Heart right ventricle (tissue), 16 donors: ENCODE results near the gene ADARB2. TPM values are rescaled to one million over a fixed set of nuclear protein-coding genes. Genes with fewer than 3 reads are reported as not detected.

ENCODE experiments used
- ATAC-seq, 8 donors: fragments of 200-7000 bp; cut with Tn5 transposase; one replicate each; pipeline ENCODE4 v1.9.1; 2020; ENCODE audit warnings: mild to moderate bottlenecking in 8 of 8, moderate library complexity in 8 of 8, moderate number of reproducible peaks in 1 of 8
- DNase-seq, 2 donors: peaks; one replicate each; pipeline ENCODE4 v3.0.0-alpha.2; 2020
- H3K27ac ChIP-seq, 10 donors: fragments of 200-600 bp; sonication (generic) in 2 of 10; one replicate each; pipeline versions ENCODE4 v1.5.0 to v1.8.0; 2020 to 2022; ENCODE audit warnings: mild to moderate bottlenecking in 3 of 10
- H3K27me3 ChIP-seq, 7 donors: fragments of 200-600 bp; one replicate each; pipeline ENCODE4 v1.8.0; 2021 to 2022; ENCODE audit warnings: mild to moderate bottlenecking in 2 of 7
- H3K36me3 ChIP-seq, 9 donors: fragments of 200-600 bp; sonication (generic) in 1 of 9; one replicate each; pipeline versions ENCODE4 v1.5.0 to v1.8.0; 2020 to 2022; ENCODE audit warnings: mild to moderate bottlenecking in 2 of 9
- H3K4me1 ChIP-seq, 9 donors: fragments of 200-600 bp; sonication (generic) in 1 of 9; one replicate each; pipeline versions ENCODE4 v1.5.0 to v1.8.0; 2020 to 2022; ENCODE audit warnings: mild to moderate bottlenecking in 4 of 9
- H3K4me3 ChIP-seq, 10 donors: fragments of 200-600 bp; sonication (generic) in 2 of 10; one replicate each; pipeline versions ENCODE4 v1.5.0 to v1.8.0; 2020 to 2022; ENCODE audit warnings: mild to moderate bottlenecking in 7 of 10, moderate library complexity in 2 of 10
- H3K9me3 ChIP-seq, 11 donors: fragments of 200-600 bp in 10 of 11; sonication (generic) in 2 of 11; one replicate each; pipeline versions ENCODE4 v1.5.0 to v1.8.0; 2013 to 2022; ENCODE audit warnings: mild to moderate bottlenecking in 2 of 11, control low read depth in 1 of 11, moderate library complexity in 1 of 11
- CTCF ChIP-seq, 9 donors: fragments of 200-600 bp; sonication (generic) in 2 of 9; IDR thresholded peaks; one replicate each; pipeline versions ENCODE4 v1.5.0 to v1.8.0; 2021 to 2022; ENCODE audit warnings: antibody characterized with exemption in 9 of 9, mild to moderate bottlenecking in 5 of 9, moderate library complexity in 1 of 9
- WGBS, 2 donors: extraction: QIAGEN DNeasy Blood & Tissue Kit; methylation state at CpG; one replicate each; pipeline ENCODE4 v1.1.7; 2013; ENCODE audit warnings: inconsistent platforms in 1 of 2; 5-methylcytosine and 5-hydroxymethylcytosine counted together
- intact Hi-C, 10 donors: fragments of 100-400 bp; cut with DNase I; formaldehyde crosslinking; loops; one replicate each; pipeline versions ENCODE4 v1.11.1 to v1.14.2; 2022
- polyA plus RNA-seq, 2 donors: library from polyadenylated mRNA; stranded (reverse); fragments of 200-250 nt; gene quantifications; one replicate each; pipeline ENCODE4 v1.2.3, GENCODE V29; 2013
- total RNA-seq, 10 donors: library from RNA; stranded (reverse); fragmentation: NEBNext Ultra II Directional in 3 of 10; extraction: Animal tissue kit (Norgen Biotek cat#: 25700) in 3 of 10; gene quantifications; one replicate each; pipeline versions ENCODE4 v1.2.1 to v1.2.4, GENCODE V29; 2021 to 2023
- donor health status: Arrhythmogenic right ventricular cardiomyopathy.
- donor health status: ischemic (EF 13 %, LVEDD 7.1; RV severe dilation, severe dysfunction).
- donor health status: healthy with polysubstance abuse.
- donor health status: DM: no; HTN: yes; CAD: no.
- donor health status: DM: no; HTN: no; CAD: no.
- donor health status: ischemic (EF 25% LVEDD 6.9; RV normal size, moderate dysfunction).
- donor health status: ischemic (EF 25% LVEDD 5.7; RV mildly dilated, moderate dysfunction).
- donor health status: healthy.
- donor health status: DM: yes; HTN: yes; CAD: no.
- donor health status: Ischemic cardiomyopathy.
- donor health status: ischemic (EF 35%, LVEDD 5.7; RV mildly dilated, moderate dysfunction).
- donor health status: nonischemic (EF 11% LVEDD 7.7; RV severe dilation, severe dysfunction).
- donor health status: DM: yes; HTN: yes; CAD: no.
- donor health status: PGD.
- donor health status: ischemic (EF 29% LVEDD 5.4; RV normal size, mild dysfunction).
- donor health status: nonischemic (EF 23%, LVEDD 6.1; RV moderate dilation, normal function).

ADARB2 gene
- total and polyA plus RNA-seq, 12 donors: 0.08 to 0.47 (median 0.17) TPM; not detected in 2

- WGBS, 2 donors: 60 to 66% methylated on average over 12 of the region's 12 CpGs
- intact Hi-C loops: no loop called here
- Histone ChIP-seq H3K27ac (no peak overlapping the region), H3K27me3 (peaks cover 0 to 4% (median 0%) of the 10 kb centered on the region in 7 donors), H3K4me3 (no peak overlapping the region), H3K9me3 (no peaks in the 10 kb centered on the region), H3K36me3 (no peaks in the 10 kb centered on the region), H3K4me1 (no peaks in the 10 kb centered on the region)
- TF ChIP-seq CTCF (IDR thresholded peaks at IDR 0.05): no peak
- no peak for DNase-seq
- ATAC-seq: no peak
Observed at GRCh38 chr10:1272079-1272776, 465.1 kb downstream of the ADARB2 start.

- H3K27ac ChIP-seq: no peak overlapping the region
- 88 to 93% methylated on average over 15 of the region's 15 CpGs for WGBS, 2 donors
Observed at GRCh38 chr10:1270906-1271305, 466.4 kb downstream of the ADARB2 start.

GRCh38 chr10:1270490-1270889 is 466.8 kb downstream of the ADARB2 start:
- no peak for TF ChIP-seq CTCF (IDR thresholded peaks at IDR 0.05)
- intact Hi-C loops: no loop called here
- ATAC-seq: no peak
- no peak overlapping the region for H3K27ac ChIP-seq
- no peaks in the 10 kb centered on the region for H3K36me3 ChIP-seq
- H3K27me3 ChIP-seq: peaks cover 0 to 7% (median 0%) of the 10 kb centered on the region in 7 donors
- 84 to 89% methylated on average over 9 of the region's 9 CpGs for WGBS, 2 donors
- H3K4me3 ChIP-seq: no peak overlapping the region
- DNase-seq: no peak
- no peaks in the 10 kb centered on the region for H3K9me3 ChIP-seq
- H3K4me1 ChIP-seq: no peaks in the 10 kb centered on the region

More at GRCh38 chr10:1270906-1271305, 466.4 kb downstream of the ADARB2 start:
- Histone ChIP-seq H3K27me3 (peaks cover 0 to 7% (median 0%) of the 10 kb centered on the region in 7 donors), H3K4me1 (no peaks in the 10 kb centered on the region), H3K9me3 (no peaks in the 10 kb centered on the region), H3K36me3 (no peaks in the 10 kb centered on the region), H3K4me3 (no peak overlapping the region)
- no peak for TF ChIP-seq CTCF (IDR thresholded peaks at IDR 0.05)
- no peak for DNase-seq
- no peak for ATAC-seq
- intact Hi-C loops: no loop called here

GRCh38 chr10:1268831-1269230 is 468.5 kb downstream of the ADARB2 start:
- no peak for DNase-seq
- Histone ChIP-seq H3K9me3 (no peaks in the 10 kb centered on the region), H3K4me3 (no peak overlapping the region), H3K27me3 (peaks cover 0 to 8% (median 0%) of the 10 kb centered on the region in 7 donors), H3K36me3 (no peaks in the 10 kb centered on the region), H3K4me1 (no peaks in the 10 kb centered on the region), H3K27ac (no peak overlapping the region)
- no peak for ATAC-seq
- intact Hi-C loops: no loop called here
- TF ChIP-seq CTCF (IDR thresholded peaks at IDR 0.05): no peak
- WGBS, 2 donors: 30 to 39% methylated on average over 1 of the region's 1 CpG
